Measurements from ENCODE around the gene TTLL5. TPM values are rescaled to one million over a fixed set of nuclear protein-coding genes. Genes with fewer than 3 reads are reported as not detected.

TTLL5 gene
- total RNA-seq, 1 donor from 2014 or later: 15.5 TPM

DNA sequence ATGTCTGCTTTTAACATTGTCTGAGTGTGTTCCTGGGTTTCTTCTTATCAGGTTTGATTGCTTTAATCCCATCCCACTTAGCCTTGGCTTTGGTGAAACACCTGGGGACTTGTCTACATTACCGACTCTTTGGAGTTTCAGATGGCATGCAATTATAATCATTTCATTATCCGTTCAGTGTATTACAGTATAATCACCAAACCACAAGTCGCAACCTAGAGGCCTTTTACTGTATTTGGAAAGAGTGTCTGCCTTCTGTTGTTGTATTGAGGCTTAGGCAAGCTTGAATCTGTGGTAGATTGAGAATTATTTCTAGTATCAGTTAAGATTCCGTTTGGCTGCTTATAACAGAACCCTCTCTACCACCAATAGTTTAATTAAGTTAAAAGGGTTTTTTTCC lies 216.8 kb downstream of the TTLL5 start:
- FAIRE-seq: no peak
- Histone ChIP-seq H3K4me3 (ENCODE audit: low read depth, low read length) (no peak overlapping the region), H3K27me3 (ENCODE audit: control insufficient read depth, insufficient read depth, low read length) (no peaks in the 10 kb centered on the region), H3K36me3 (ENCODE audit: control insufficient read depth, insufficient read depth, low read length) (no peaks in the 10 kb centered on the region)
- no peak for DNase-seq (ENCODE audit: low read depth)
- TF ChIP-seq, protein P1, sequence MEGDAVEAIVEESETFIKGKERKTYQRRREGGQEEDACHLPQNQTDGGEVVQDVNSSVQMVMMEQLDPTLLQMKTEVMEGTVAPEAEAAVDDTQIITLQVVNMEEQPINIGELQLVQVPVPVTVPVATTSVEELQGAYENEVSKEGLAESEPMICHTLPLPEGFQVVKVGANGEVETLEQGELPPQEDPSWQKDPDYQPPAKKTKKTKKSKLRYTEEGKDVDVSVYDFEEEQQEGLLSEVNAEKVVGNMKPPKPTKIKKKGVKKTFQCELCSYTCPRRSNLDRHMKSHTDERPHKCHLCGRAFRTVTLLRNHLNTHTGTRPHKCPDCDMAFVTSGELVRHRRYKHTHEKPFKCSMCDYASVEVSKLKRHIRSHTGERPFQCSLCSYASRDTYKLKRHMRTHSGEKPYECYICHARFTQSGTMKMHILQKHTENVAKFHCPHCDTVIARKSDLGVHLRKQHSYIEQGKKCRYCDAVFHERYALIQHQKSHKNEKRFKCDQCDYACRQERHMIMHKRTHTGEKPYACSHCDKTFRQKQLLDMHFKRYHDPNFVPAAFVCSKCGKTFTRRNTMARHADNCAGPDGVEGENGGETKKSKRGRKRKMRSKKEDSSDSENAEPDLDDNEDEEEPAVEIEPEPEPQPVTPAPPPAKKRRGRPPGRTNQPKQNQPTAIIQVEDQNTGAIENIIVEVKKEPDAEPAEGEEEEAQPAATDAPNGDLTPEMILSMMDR (IDR thresholded peaks at IDR 0.05; ENCODE audit: insufficient read depth, low read length, severe bottlenecking): no peak

DNA sequence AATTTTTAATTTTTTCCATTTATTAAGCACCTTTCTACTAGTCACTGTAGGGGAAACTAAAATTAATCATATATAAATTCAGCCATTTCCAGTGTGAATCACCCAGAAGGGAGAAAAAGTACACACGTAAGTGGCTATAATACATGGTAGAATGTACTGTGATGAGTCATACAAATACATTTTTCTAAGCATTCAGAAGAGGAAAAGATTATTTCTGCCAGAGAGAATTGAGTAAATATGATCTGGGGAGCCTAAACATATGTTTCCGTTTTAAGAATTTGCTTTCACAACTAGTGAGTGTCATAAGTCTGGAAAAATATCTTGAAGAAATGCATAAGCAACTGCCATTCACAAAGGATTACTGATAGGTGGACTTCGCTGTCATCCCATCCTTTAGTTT lies 218.0 kb downstream of the TTLL5 start:
- peak; percentile 96 for DNase-seq (ENCODE audit: low read depth)
- no peaks in the 10 kb centered on the region for H3K27me3 ChIP-seq (ENCODE audit: control insufficient read depth, insufficient read depth, low read length)
- no peaks in the 10 kb centered on the region for H3K36me3 ChIP-seq (ENCODE audit: control insufficient read depth, insufficient read depth, low read length)
- TF ChIP-seq, protein P1 (IDR thresholded peaks at IDR 0.05; ENCODE audit: insufficient read depth, low read length, severe bottlenecking): no peak
- FAIRE-seq: no peak
- H3K4me3 ChIP-seq (ENCODE audit: low read depth, low read length): no peak overlapping the region

DNA sequence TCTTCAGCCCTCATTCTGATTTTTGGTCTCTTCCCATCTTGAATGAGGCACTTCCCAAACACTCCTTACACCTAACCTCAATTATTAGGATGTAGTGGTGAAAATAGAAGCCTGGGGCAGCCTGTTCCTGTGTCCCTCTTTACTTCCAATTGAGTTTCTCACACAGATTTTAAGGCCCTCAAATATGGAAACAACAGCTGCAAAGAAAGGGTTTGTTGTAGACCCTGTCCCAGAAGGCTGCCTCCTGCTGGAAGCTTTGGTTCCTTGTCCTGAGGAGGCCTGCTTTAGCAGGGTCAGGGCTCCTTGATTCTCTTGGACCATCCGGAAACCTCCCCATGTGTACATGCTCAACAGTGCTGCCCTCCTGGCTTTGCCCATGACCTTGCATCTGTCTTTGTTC lies 219.5 kb downstream of the TTLL5 start:
- DNase-seq (ENCODE audit: low read depth) (no peak), FAIRE-seq (no peak)
- Histone ChIP-seq H3K4me3 (ENCODE audit: low read depth, low read length) (no peak overlapping the region), H3K27me3 (ENCODE audit: control insufficient read depth, insufficient read depth, low read length) (no peaks in the 10 kb centered on the region), H3K36me3 (ENCODE audit: control insufficient read depth, insufficient read depth, low read length) (no peaks in the 10 kb centered on the region)
- TF ChIP-seq, protein P1 (IDR thresholded peaks at IDR 0.05; ENCODE audit: insufficient read depth, low read length, severe bottlenecking): peak; percentile 5

DNA sequence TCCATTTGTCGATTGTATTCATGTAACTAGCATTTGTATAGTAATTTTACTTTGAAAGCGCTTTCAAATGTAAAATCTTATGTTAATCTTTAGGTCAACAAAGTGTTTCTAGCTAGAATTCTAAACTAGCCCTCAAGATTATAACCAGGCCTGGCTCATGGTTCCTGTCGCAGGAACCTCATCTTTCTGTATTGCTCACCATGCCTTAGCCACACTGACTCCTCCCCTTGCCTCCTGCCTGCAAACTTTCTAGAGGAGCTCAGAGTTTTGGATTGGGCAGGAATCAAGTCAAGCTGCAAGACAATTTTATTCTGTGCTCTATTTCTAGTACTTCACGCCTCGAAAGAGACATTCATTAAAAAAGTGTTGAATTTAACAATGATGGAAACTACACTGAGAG lies 220.9 kb downstream of the TTLL5 start:
- DNase-seq (ENCODE audit: low read depth) (no peak), FAIRE-seq (no peak)
- no peaks in the 10 kb centered on the region for H3K36me3 ChIP-seq (ENCODE audit: control insufficient read depth, insufficient read depth, low read length)
- no peak overlapping the region for H3K4me3 ChIP-seq (ENCODE audit: low read depth, low read length)
- no peaks in the 10 kb centered on the region for H3K27me3 ChIP-seq (ENCODE audit: control insufficient read depth, insufficient read depth, low read length)
- TF ChIP-seq, protein P1 (IDR thresholded peaks at IDR 0.05; ENCODE audit: insufficient read depth, low read length, severe bottlenecking): no peak

DNA sequence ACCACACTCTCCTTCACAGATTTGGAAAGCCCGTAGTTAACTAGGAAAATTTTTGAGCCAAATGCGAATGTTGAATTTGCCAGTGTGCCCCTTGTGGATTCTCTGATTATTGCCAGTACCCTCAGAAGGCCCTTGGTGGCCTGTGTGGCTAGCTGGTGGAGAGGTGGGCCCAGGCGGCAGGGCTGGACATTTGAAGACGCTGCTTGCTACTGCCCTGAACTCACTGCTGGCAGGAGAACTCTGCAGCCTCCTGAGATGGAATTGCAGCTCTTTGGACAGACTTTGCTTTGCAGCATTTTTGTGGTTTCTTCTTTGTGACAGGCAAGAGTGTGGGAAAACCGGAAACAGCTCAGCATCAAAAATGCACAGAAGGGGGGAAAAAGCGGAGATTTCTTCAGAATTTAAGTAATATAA lies 223.2 kb downstream of the TTLL5 start:
- Histone ChIP-seq H3K27me3 (ENCODE audit: control insufficient read depth, insufficient read depth, low read length) (no peaks in the 10 kb centered on the region), H3K4me3 (ENCODE audit: low read depth, low read length) (no peak overlapping the region), H3K36me3 (ENCODE audit: control insufficient read depth, insufficient read depth, low read length) (no peaks in the 10 kb centered on the region)
- no peak for FAIRE-seq
- DNase-seq (ENCODE audit: low read depth): peak; percentile 37
- TF ChIP-seq, protein P1 (IDR thresholded peaks at IDR 0.05; ENCODE audit: insufficient read depth, low read length, severe bottlenecking): peak; percentile 29

DNA sequence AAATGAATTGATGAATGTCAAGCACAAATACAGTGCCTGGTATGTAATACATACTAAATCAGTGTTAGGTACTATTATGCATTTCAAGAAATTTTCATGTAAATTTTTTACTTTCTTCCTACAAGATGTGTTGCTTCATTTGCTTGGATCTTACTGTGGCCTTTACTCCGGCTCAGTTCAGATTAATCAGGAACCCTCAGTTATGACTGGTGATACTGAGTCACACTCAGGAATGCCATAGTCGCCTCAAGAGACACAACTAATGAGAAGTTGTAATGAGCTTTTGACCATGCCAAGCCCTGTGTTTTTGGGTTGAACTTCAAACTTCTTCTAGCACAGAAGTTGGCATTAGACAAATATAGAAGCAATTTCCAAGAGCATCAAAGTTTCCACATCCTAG lies 224.8 kb downstream of the TTLL5 start:
- Histone ChIP-seq H3K36me3 (ENCODE audit: control insufficient read depth, insufficient read depth, low read length) (no peaks in the 10 kb centered on the region), H3K4me3 (ENCODE audit: low read depth, low read length) (no peak overlapping the region), H3K27me3 (ENCODE audit: control insufficient read depth, insufficient read depth, low read length) (no peaks in the 10 kb centered on the region)
- DNase-seq (ENCODE audit: low read depth): peak; percentile 81
- no peak for FAIRE-seq
- TF ChIP-seq, protein P1 (IDR thresholded peaks at IDR 0.05; ENCODE audit: insufficient read depth, low read length, severe bottlenecking): no peak
